H1 (cell line): ENCODE data around the gene RPAP3.

ENCODE experiments used
- ATF3 ChIP-seq: IDR thresholded peaks from 2 replicates; pipeline ENCODE4 v1.6.1; 2011; ENCODE audit warnings: low read depth, mild to moderate bottlenecking, low read length; ENCODE audit not compliant: insufficient read depth
- CHD1 ChIP-seq: IDR thresholded peaks from 2 replicates; pipeline ENCODE4 v1.6.1; 2012; ENCODE audit warnings: low read depth, low read length, improper control_type of control experiment
- CTCF ChIP-seq, 3 experiments: IDR thresholded peaks; 1 replicate in 2 of 3; 2 replicates in 1 of 3; pipeline versions ENCODE4 v1.5.1 to v1.6.1; 2011; ENCODE audit warnings: low read length in 3 of 3, mild to moderate bottlenecking in 3 of 3, inconsistent platforms in 2 of 3, low read depth in 1 of 3, moderate library complexity in 1 of 3; ENCODE audit not compliant: insufficient read depth in 1 of 3; ENCODE audit errors: control extremely low read depth in 1 of 3
- EGR1 ChIP-seq: IDR thresholded peaks from 2 replicates; pipeline ENCODE4 v1.6.1; 2011; ENCODE audit warnings: low read depth, low read length, borderline replicate concordance
- EZH2 ChIP-seq: fragments of 200-600 bp; sonication (generic); IDR thresholded peaks from 2 replicates; pipeline ENCODE4 v1.7.1; 2012; ENCODE audit warnings: low read depth, mild to moderate bottlenecking, moderate library complexity, low read length, inconsistent platforms; ENCODE audit not compliant: severe bottlenecking
- FOSL1 ChIP-seq: IDR thresholded peaks from 2 replicates; pipeline ENCODE4 v1.6.1; 2011; ENCODE audit warnings: mild to moderate bottlenecking, low read depth, low read length, moderate library complexity; ENCODE audit not compliant: insufficient read depth
- JUN ChIP-seq: IDR thresholded peaks from 2 replicates; pipeline ENCODE4 v1.6.1; 2011; ENCODE audit warnings: low read depth, mild to moderate bottlenecking, improper control_type of control experiment, low read length
- JUND ChIP-seq: IDR thresholded peaks from 2 replicates; pipeline ENCODE4 v1.6.1; 2011; ENCODE audit warnings: mild to moderate bottlenecking, improper control_type of control experiment, low read length
- POLR2AphosphoS5 ChIP-seq: IDR thresholded peaks from 2 replicates; pipeline ENCODE4 v1.6.1; 2011; ENCODE audit warnings: low read depth, low read length
- RFX5 ChIP-seq: IDR thresholded peaks from 2 replicates; pipeline ENCODE4 v1.6.1; 2011; ENCODE audit warnings: low read depth, low read length, improper control_type of control experiment, borderline replicate concordance
- TAF1 ChIP-seq: IDR thresholded peaks from 2 replicates; pipeline ENCODE4 v1.6.1; 2011; ENCODE audit warnings: mild to moderate bottlenecking, low read depth, low read length
- TCF12 ChIP-seq: IDR thresholded peaks from 2 replicates; pipeline ENCODE4 v1.6.1; 2011; ENCODE audit warnings: low read depth, mild to moderate bottlenecking, low read length
- TF ChIP-seq, protein P1 (sequence below): IDR thresholded peaks from 2 replicates; pipeline ENCODE4 v1.6.1; 2011; ENCODE audit warnings: low read length, improper control_type of control experiment

GRCh38 chr12:47617476-47617875, 88.4 kb downstream of the RPAP3 start:
- no peak for TF ChIP-seq EZH2
- TF ChIP-seq CTCF (IDR thresholded peaks at IDR 0.05; ENCODE audit: control extremely low read depth in 1 of 3, insufficient read depth in 1 of 3, low read depth in 1 of 3, low read length in 3 of 3): no peak
- TF ChIP-seq JUND: no peak
- no peak for TF ChIP-seq FOSL1
- TF ChIP-seq, protein P1, sequence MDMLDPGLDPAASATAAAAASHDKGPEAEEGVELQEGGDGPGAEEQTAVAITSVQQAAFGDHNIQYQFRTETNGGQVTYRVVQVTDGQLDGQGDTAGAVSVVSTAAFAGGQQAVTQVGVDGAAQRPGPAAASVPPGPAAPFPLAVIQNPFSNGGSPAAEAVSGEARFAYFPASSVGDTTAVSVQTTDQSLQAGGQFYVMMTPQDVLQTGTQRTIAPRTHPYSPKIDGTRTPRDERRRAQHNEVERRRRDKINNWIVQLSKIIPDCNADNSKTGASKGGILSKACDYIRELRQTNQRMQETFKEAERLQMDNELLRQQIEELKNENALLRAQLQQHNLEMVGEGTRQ: no peak
- no peak for TF ChIP-seq JUN
- no peak for TF ChIP-seq POLR2AphosphoS5
- no peak for TF ChIP-seq TCF12
- no peak for TF ChIP-seq RFX5
- no peak for TF ChIP-seq CHD1
- no peak for TF ChIP-seq EGR1
- no peak for TF ChIP-seq TAF1
- no peak for TF ChIP-seq ATF3
